ENCODE results near the gene MOCS3. TPM values are rescaled to one million over a fixed set of nuclear protein-coding genes. Genes with fewer than 3 reads are reported as not detected.

MOCS3 gene
- total and polyA plus RNA-seq, 2 of the 4 experiments (the other 2 are of a cell fraction) = 3.3 to 9.9 TPM

GRCh38 chr20:51004781-51005180, 46.2 kb downstream of the MOCS3 start:
- no peak overlapping the region for H3K4me3 ChIP-seq (ENCODE audit: insufficient read depth, low read depth, low read length)
- ChIA-PET POLR2A (ENCODE audit: unreplicated experiment) (no interaction called here), CTCF (no interaction called here)
- no peaks in the 10 kb centered on the region for H3K4me1 ChIP-seq (ENCODE audit: control insufficient read depth, insufficient read depth, low read length)
- DNase-seq (no peak), ATAC-seq (ENCODE audit: low read depth) (no peak)
- no peak overlapping the region for H2AFZ ChIP-seq (replicated peaks; ENCODE audit: low read length, poor library complexity)
- no peaks in the 10 kb centered on the region for H3K9me1 ChIP-seq (ENCODE audit: insufficient read depth, low read length)
- no peak overlapping the region for H2BK15ac ChIP-seq (ENCODE audit: low read depth, low read length)
- H3K14ac ChIP-seq (replicated peaks; ENCODE audit: low read depth, low read length) = no peak overlapping the region
- no peak overlapping the region for H2BK5ac ChIP-seq (ENCODE audit: low read depth, low read length, poor library complexity, severe bottlenecking)
- H4K5ac ChIP-seq (ENCODE audit: low read depth, low read length) = no peak overlapping the region
- no peak overlapping the region for H3K9ac ChIP-seq (ENCODE audit: low read depth, low read length)
- no peak overlapping the region for H3K18ac ChIP-seq (ENCODE audit: low read depth, low read length)
- no peaks in the 10 kb centered on the region for H3K27me3 ChIP-seq (ENCODE audit: control insufficient read depth, insufficient read depth, low read length)
- H3K79me1 ChIP-seq (ENCODE audit: low read depth in 1 of 2, low read length in 2 of 2) = peaks cover 17 to 22% of the 10 kb centered on the region in 2 experiments
- intact Hi-C loops (cut with micrococcal nuclease) = no loop called here
- no peak overlapping the region for H4K8ac ChIP-seq (ENCODE audit: low read depth in 2 of 2, low read length in 2 of 2)
- in situ Hi-C loops (cut with MboI; ENCODE audit: low sequenced_read_pairs) = no loop called here
- H3K9me3 ChIP-seq (ENCODE audit: control insufficient read depth, insufficient read depth, low read length) = no peaks in the 10 kb centered on the region
- H2AK9ac ChIP-seq (replicated peaks; ENCODE audit: low read depth, low read length, poor library complexity) = no peak overlapping the region
- TF ChIP-seq MAFK (IDR thresholded peaks at IDR 0.05; ENCODE audit: low read depth, low read length) (no peak), FOS (IDR thresholded peaks at IDR 0.05; ENCODE audit: low read depth, low read length) (no peak), RCOR1 (IDR thresholded peaks at IDR 0.05; ENCODE audit: insufficient replicate concordance, low read length) (no peak)
- H3K23ac ChIP-seq (ENCODE audit: low read depth, low read length) = no peak overlapping the region
- 100% methylated on average over 3 of the region's 9 CpGs; no CpG with 5 or more reads in 1 of the 2 experiments for WGBS, 2 experiments (ENCODE audit: extremely low coverage in 2 of 2, insufficient read length in 1 of 2)
- no peak overlapping the region for H3K27ac ChIP-seq (ENCODE audit: insufficient read depth, low read length)
- H3K4me2 ChIP-seq (ENCODE audit: low read depth, low read length) = no peak overlapping the region
- H4K20me1 ChIP-seq (ENCODE audit: insufficient read depth, low read length) = no peaks in the 10 kb centered on the region; the same call in none of the 2 replicates
- BruUV-seq (replicated peaks) = no TSS peak
- H3K36me3 ChIP-seq (ENCODE audit: control insufficient read depth, insufficient read depth, low read length) = peaks cover 27% of the 10 kb centered on the region
- dilution Hi-C loops (cut with HindIII; ENCODE audit: low sequenced_read_pairs, unreplicated experiment) = no loop called here
- H2AK5ac ChIP-seq (ENCODE audit: low read depth, low read length) = no peak overlapping the region
- H3K56ac ChIP-seq (ENCODE audit: extremely low read depth, insufficient read depth, low read length) = no peak overlapping the region
- no peak overlapping the region for H2BK120ac ChIP-seq (ENCODE audit: low read depth, low read length)
- H2BK20ac ChIP-seq (ENCODE audit: low read depth, low read length) = no peak overlapping the region
- no peak overlapping the region for H3K4ac ChIP-seq (ENCODE audit: low read depth, low read length)
- H4K91ac ChIP-seq (ENCODE audit: insufficient read depth, low read depth, low read length) = no peak overlapping the region
